HepG2 (cell line): ENCODE data around the gene GNG2. TPM values are rescaled to one million over a fixed set of nuclear protein-coding genes. Genes with fewer than 3 reads are reported as not detected.

ENCODE experiments used
- ATAC-seq: fragments of 200-7000 bp; cut with Tn5 transposase; 3 replicates; pipeline ENCODE4 v1.9.1; 2020; ENCODE audit warnings: mild to moderate bottlenecking, moderate library complexity
- BruUV-seq: library from RNA; stranded (reverse); fragments of 400-500 nt; replicated peaks from 2 replicates; lab custom pipeline; 2021; lab: Mats Ljungman, UMichigan
- CTCF ChIA-PET: fragments of 300-600 bp; formaldehyde crosslinking; extraction: SDS; loops from one replicate; lab custom pipeline; 2021; ENCODE audit warnings: low total read pairs, inconsistent platforms, low intra/inter-chr PET ratio; lab: Yijun Ruan, JAX
- POLR2A ChIA-PET: fragments of 350-600 bp; sonication (Branson Sonifier 250); formaldehyde crosslinking; loops from one replicate; lab custom pipeline; 2020; ENCODE audit warnings: antibody characterized with exemption, inconsistent platforms; lab: Yijun Ruan, JAX
- DNase-seq: peaks from one replicate; pipeline ENCODE4 v3.0.0-alpha.2; 2015; ENCODE audit warnings: low spot score
- FAIRE-seq: peaks from 3 replicates; lab custom pipeline; 2011; peaks lifted over from hg19 to GRCh38; lab: Jason Lieb, UNC
- H2AFZ ChIP-seq: one replicate; pipeline ENCODE4 v1.6.1; 2011; ENCODE audit warnings: low read length, inconsistent platforms
- H3K27ac ChIP-seq: fragments of 300-600 bp; 3 replicates; pipeline ENCODE4 v1.8.0; 2011; ENCODE audit warnings: mixed run types, mild to moderate bottlenecking, mixed read lengths, low read length, inconsistent platforms; ENCODE audit not compliant: insufficient read depth; ENCODE audit errors: extremely low read length
- H3K27me3 ChIP-seq, 2 experiments: fragments of 200-600 bp in 1 of 2; 2 replicates in 1 of 2; 3 replicates in 1 of 2; pipeline versions ENCODE4 v1.6.0 to v1.8.0; 2011; ENCODE audit warnings: low read length in 2 of 2, mild to moderate bottlenecking in 2 of 2, moderate library complexity in 2 of 2, inconsistent platforms in 1 of 2; ENCODE audit not compliant: insufficient read depth in 2 of 2, control insufficient read depth in 1 of 2
- H3K36me3 ChIP-seq, 2 experiments: fragments of 200-600 bp in 1 of 2; replicated peaks in 1 of 2; 2 replicates in 1 of 2; 3 replicates in 1 of 2; pipeline versions ENCODE4 v1.5.1 to v1.8.0; 2011; ENCODE audit warnings: low read length in 2 of 2, inconsistent platforms in 1 of 2; ENCODE audit not compliant: insufficient read depth in 2 of 2, control insufficient read depth in 1 of 2
- H3K4me1 ChIP-seq: 2 replicates; pipeline ENCODE4 v1.5.1; 2012; ENCODE audit warnings: low read length, inconsistent platforms; ENCODE audit not compliant: insufficient read depth
- H3K4me2 ChIP-seq: 2 replicates; pipeline ENCODE4 v1.6.0; 2011; ENCODE audit warnings: low read depth, low read length, inconsistent platforms
- H3K4me3 ChIP-seq, 3 experiments: fragments of 200-600 bp in 1 of 3; sonication (generic), shearing (Covaris generic) in 1 of 3; replicated peaks in 1 of 3; 2 replicates each; pipeline ENCODE4 v1.5.1; 2011 to 2016; ENCODE audit warnings: low read length in 3 of 3, inconsistent platforms in 2 of 3, low read depth in 2 of 3, mild to moderate bottlenecking in 2 of 3, control low read depth in 1 of 3, mixed read lengths in 1 of 3; ENCODE audit not compliant: insufficient read depth in 1 of 3
- H3K79me2 ChIP-seq: one replicate; pipeline ENCODE4 v1.6.1; 2011; ENCODE audit warnings: low read length, inconsistent platforms; ENCODE audit not compliant: insufficient read depth
- H3K9ac ChIP-seq: 2 replicates; pipeline ENCODE4 v1.6.0; 2011; ENCODE audit warnings: mild to moderate bottlenecking, low read depth, low read length, inconsistent platforms; ENCODE audit not compliant: insufficient read depth
- H3K9me3 ChIP-seq: 2 replicates; pipeline ENCODE4 v1.5.1; 2012; ENCODE audit warnings: mild to moderate bottlenecking, low read length
- H4K20me1 ChIP-seq: 2 replicates; pipeline ENCODE4 v1.6.0; 2011; ENCODE audit warnings: inconsistent platforms, mild to moderate bottlenecking, low read length, moderate library complexity; ENCODE audit not compliant: insufficient read depth
- ATF3 ChIP-seq: sonication (generic); formaldehyde crosslinking; IDR thresholded peaks from 2 replicates; pipeline ENCODE4 v1.4.0; 2020; ENCODE audit warnings: missing genetic modification reagents
- CTCF ChIP-seq: sonication (generic); formaldehyde crosslinking; IDR thresholded peaks from 2 replicates; pipeline ENCODE4 v1.5.0; 2020; ENCODE audit warnings: mild to moderate bottlenecking, missing genetic modification reagents, moderate library complexity
- FOSL2 ChIP-seq: sonication (generic); formaldehyde crosslinking; IDR thresholded peaks from 2 replicates; pipeline ENCODE4 v1.4.0; 2020; ENCODE audit warnings: missing genetic modification reagents
- FOXA1 ChIP-seq, 2 experiments: fragments of 450-650 bp in 1 of 2; sonication (generic) in 1 of 2; formaldehyde crosslinking in 1 of 2; IDR thresholded peaks; 2 replicates each; pipeline versions ENCODE4 v1.4.0 to v1.6.1; 2016 to 2020; ENCODE audit warnings: missing genetic modification reagents in 1 of 2
- GPN1 ChIP-seq: sonication (generic); formaldehyde crosslinking; IDR thresholded peaks from 2 replicates; pipeline ENCODE4 v1.5.1; 2020; ENCODE audit warnings: missing genetic modification reagents, borderline replicate concordance
- HCFC1 ChIP-seq: fragments of 150-350 bp; IDR thresholded peaks from 2 replicates; pipeline ENCODE4 v1.6.1; 2014; ENCODE audit warnings: low read depth, low read length
- MAFF ChIP-seq: IDR thresholded peaks from 2 replicates; pipeline ENCODE4 v1.6.1; 2011; ENCODE audit warnings: low read depth, low read length, improper control_type of control experiment
- XRCC5 ChIP-seq: fragments of 200-400 bp; formaldehyde crosslinking; optimal IDR thresholded peaks from 2 replicates; pipeline ENCODE3; 2017; ENCODE audit warnings: mild to moderate bottlenecking, low read length
- ZBTB43 ChIP-seq: sonication (generic); formaldehyde crosslinking; conservative IDR thresholded peaks from 2 replicates; pipeline ENCODE4 v1.4.0; 2020; ENCODE audit warnings: missing genetic modification reagents
- ZMYM4 ChIP-seq: sonication (generic); formaldehyde crosslinking; IDR thresholded peaks from 2 replicates; pipeline ENCODE4 v1.8.1; 2023; ENCODE audit warnings: mild to moderate bottlenecking, missing genetic modification reagents
- ZNF205 ChIP-seq: IDR thresholded peaks from 2 replicates; pipeline ENCODE4 v1.6.1; 2018; ENCODE audit warnings: missing biosample characterization, missing genetic modification reagents
- ZNF576 ChIP-seq: sonication (generic); formaldehyde crosslinking; IDR thresholded peaks from 2 replicates; pipeline ENCODE4 v1.4.0; 2020; ENCODE audit warnings: mild to moderate bottlenecking, missing genetic modification reagents
- ZNF883 ChIP-seq: sonication (generic); formaldehyde crosslinking; IDR thresholded peaks from 2 replicates; pipeline ENCODE4 v1.5.1; 2020; ENCODE audit warnings: mild to moderate bottlenecking, missing genetic modification reagents; ENCODE audit errors: not compliant biosample characterization
- ZSCAN30 ChIP-seq: sonication (generic); formaldehyde crosslinking; IDR thresholded peaks from 2 replicates; pipeline ENCODE4 v1.5.0; 2020; ENCODE audit warnings: mild to moderate bottlenecking, missing genetic modification reagents
- WGBS: methylation state at CpG from one replicate; pipeline ENCODE4 v1.1.6; 2017; ENCODE audit warnings: low lambda C conversion rate; 5-methylcytosine and 5-hydroxymethylcytosine counted together
- in situ Hi-C: cut with HindIII; loops from 2 replicates; pipeline ENCODE4 v1.10.0; 2017; ENCODE audit warnings: low pct_unique_long_range_greater_than_20kb; ENCODE audit not compliant: extremely low pct_ligation_motif_present
- intact Hi-C: fragments of 100-400 bp; cut with micrococcal nuclease; formaldehyde crosslinking; loops from one replicate; pipeline ENCODE4 v1.10.0; 2022; ENCODE audit not compliant: unreplicated experiment
- polyA plus RNA-seq, 8 experiments: library from polyadenylated mRNA; depleted of rRNA in 3 of 8; stranded (reverse) in 7 of 8; unstranded in 1 of 8; fragments of >200 nt; fragmentation: Illumina TruSeq in 4 of 8; extraction: Trizol in 4 of 8; gene quantifications; 2 replicates each; pipeline versions ENCODE4 v1.2.1 to v1.2.3, GENCODE V29; 2011 to 2016; ENCODE audit warnings: low read depth in 4 of 8, missing spikeins in 1 of 8, mixed read lengths in 1 of 8; ENCODE audit not compliant: insufficient read depth in 1 of 8
- total RNA-seq, 5 experiments: library from RNA; depleted of rRNA; stranded (reverse); fragments of >200 nt; fragmentation: Illumina TruSeq; extraction: Trizol; gene quantifications; 2 replicates each; pipeline ENCODE4 v1.2.3, GENCODE V29; 2016; ENCODE audit warnings: low read depth in 1 of 5
- TF ChIP-seq, protein P1 (sequence below): sonication (generic); formaldehyde crosslinking; IDR thresholded peaks from 2 replicates; pipeline ENCODE4 v1.8.1; 2022; ENCODE audit warnings: mild to moderate bottlenecking, missing genetic modification reagents
- TF ChIP-seq, protein P2 (sequence below): sonication (generic); formaldehyde crosslinking; IDR thresholded peaks from 2 replicates; pipeline ENCODE4 v1.4.0; 2020; ENCODE audit warnings: missing genetic modification reagents, borderline replicate concordance

GNG2 gene
- total and polyA plus RNA-seq, 2 of the 13 experiments (the other 11 are each of a cell fraction or from before 2014, with no cell fraction given) = not detected

DNA sequence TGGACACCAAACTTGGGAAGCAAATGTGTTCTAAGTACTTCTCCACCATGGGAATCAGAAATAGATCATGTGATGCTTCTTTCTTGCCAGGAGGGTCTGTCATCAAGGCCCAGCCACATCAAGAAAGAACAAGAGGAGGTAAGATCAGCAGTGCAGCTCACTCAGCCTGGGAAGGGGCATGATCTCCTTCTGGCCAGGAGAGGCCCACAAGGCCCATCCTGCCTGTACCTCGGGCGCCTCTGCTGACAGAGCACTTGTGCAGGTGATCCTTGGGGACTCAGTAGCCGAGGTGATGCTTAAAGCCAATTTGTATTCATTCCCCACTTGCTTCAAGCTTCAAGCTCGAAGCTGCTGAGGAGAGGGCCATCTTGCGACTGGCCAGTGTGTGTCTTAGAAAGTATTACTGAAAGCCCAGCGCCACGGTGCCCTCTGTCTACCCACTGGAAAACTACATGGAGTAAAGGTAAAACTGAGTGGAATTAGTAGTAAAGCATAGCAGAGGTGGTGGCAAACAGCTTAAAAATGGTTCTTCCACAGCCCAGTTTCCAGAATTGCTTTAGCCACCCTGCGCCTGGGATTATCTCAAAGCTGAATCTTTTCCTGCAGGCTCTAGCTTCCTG lies 155.1 kb downstream of the GNG2 start (continued):
- TF ChIP-seq CTCF (peak; percentile 55), ZNF883 (CRISPR knock-in tag) (no peak)
- TF ChIP-seq, all 625 proteins: peak for 3

- BruUV-seq = no TSS peak
- DNase-seq = no peak
- H3K27ac ChIP-seq = no peak overlapping the region
- ATAC-seq = no peak
- 45% methylated on average over 4 of the region's 4 CpGs for WGBS
- H3K4me1 ChIP-seq = no peaks in the 10 kb centered on the region
- no peaks in the 10 kb centered on the region for H3K36me3 ChIP-seq
- no peak overlapping the region for H2AFZ ChIP-seq
- no peak for TF ChIP-seq FOXA1 (IDR thresholded peaks at IDR 0.05)
- TF ChIP-seq FOXA1 (CRISPR knock-in tag; IDR thresholded peaks at IDR 0.05) = no peak
- no peak for TF ChIP-seq XRCC5
- TF ChIP-seq, protein P1, sequence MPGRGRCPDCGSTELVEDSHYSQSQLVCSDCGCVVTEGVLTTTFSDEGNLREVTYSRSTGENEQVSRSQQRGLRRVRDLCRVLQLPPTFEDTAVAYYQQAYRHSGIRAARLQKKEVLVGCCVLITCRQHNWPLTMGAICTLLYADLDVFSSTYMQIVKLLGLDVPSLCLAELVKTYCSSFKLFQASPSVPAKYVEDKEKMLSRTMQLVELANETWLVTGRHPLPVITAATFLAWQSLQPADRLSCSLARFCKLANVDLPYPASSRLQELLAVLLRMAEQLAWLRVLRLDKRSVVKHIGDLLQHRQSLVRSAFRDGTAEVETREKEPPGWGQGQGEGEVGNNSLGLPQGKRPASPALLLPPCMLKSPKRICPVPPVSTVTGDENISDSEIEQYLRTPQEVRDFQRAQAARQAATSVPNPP (CRISPR knock-in tag) = no peak
- TF ChIP-seq HCFC1 = no peak
- TF ChIP-seq FOSL2 (CRISPR knock-in tag) = no peak
- TF ChIP-seq ZNF576 = no peak
- TF ChIP-seq ZMYM4 (CRISPR knock-in tag) = no peak
- TF ChIP-seq GPN1 (CRISPR knock-in tag) = no peak
- TF ChIP-seq, protein P2, sequence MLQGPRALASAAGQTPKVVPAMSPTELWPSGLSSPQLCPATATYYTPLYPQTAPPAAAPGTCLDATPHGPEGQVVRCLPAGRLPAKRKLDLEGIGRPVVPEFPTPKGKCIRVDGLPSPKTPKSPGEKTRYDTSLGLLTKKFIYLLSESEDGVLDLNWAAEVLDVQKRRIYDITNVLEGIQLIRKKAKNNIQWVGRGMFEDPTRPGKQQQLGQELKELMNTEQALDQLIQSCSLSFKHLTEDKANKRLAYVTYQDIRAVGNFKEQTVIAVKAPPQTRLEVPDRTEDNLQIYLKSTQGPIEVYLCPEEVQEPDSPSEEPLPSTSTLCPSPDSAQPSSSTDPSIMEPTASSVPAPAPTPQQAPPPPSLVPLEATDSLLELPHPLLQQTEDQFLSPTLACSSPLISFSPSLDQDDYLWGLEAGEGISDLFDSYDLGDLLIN (CRISPR knock-in tag) = no peak
- TF ChIP-seq ATF3 (CRISPR knock-in tag) = no peak
- no peak for TF ChIP-seq MAFF
- no peak for TF ChIP-seq ZSCAN30 (CRISPR knock-in tag)
- no peak for TF ChIP-seq ZNF205 (CRISPR knock-in tag)
- no peak for TF ChIP-seq ZBTB43
- ChIA-PET CTCF (no interaction called here), POLR2A (no interaction called here)
- no peaks in the 10 kb centered on the region for H3K9me3 ChIP-seq
- no peak overlapping the region for H3K4me3 ChIP-seq
- peaks cover 0 to 6% of the 10 kb centered on the region in 2 experiments; a peak in 1 of 5 replicates for H3K27me3 ChIP-seq
- intact Hi-C loops (no loop called here), in situ Hi-C loops (no loop called here)
- no peak for FAIRE-seq
- H3K9ac ChIP-seq = no peak overlapping the region
- H3K79me2 ChIP-seq = no peaks in the 10 kb centered on the region
- no peaks in the 10 kb centered on the region for H4K20me1 ChIP-seq
- no peak overlapping the region for H3K4me2 ChIP-seq
These were observed 157.8 kb downstream of the GNG2 start for GRCh38 chr14:52018252-52018651.
